Measurements from ENCODE around the gene SYNE2.
"Not testable (repeated sequence)": the region's sequence is repeated elsewhere in the genome, so short reads cannot be mapped to it uniquely, and the experiment has no call there.

Gene SYNE2

GRCh38 chr14:63972323-63972932, 119.6 kb downstream of the SYNE2 start:
- DNase-seq = no peak

- DNase-seq = no peak
These were observed 121.4 kb downstream of the SYNE2 start for GRCh38 chr14:63974176-63974575.

GRCh38 chr14:63981569-63981968, 128.8 kb downstream of the SYNE2 start:
- DNase-seq = no peak

- DNase-seq = no peak
These were observed 129.4 kb downstream of the SYNE2 start for GRCh38 chr14:63982156-63982555.

- no peak for DNase-seq
These were observed 129.8 kb downstream of the SYNE2 start for GRCh38 chr14:63982629-63983028.

- DNase-seq = no peak
These were observed 134.2 kb downstream of the SYNE2 start for GRCh38 chr14:63986789-63987533.

GRCh38 chr14:63988579-63988978, 135.8 kb downstream of the SYNE2 start:
- no peak for DNase-seq

GRCh38 chr14:63991833-63992232, 139.0 kb downstream of the SYNE2 start:
- DNase-seq = no peak

GRCh38 chr14:63992858-63993257, 140.1 kb downstream of the SYNE2 start:
- no peak for DNase-seq

- DNase-seq = no peak
These were observed 141.2 kb downstream of the SYNE2 start for GRCh38 chr14:63993992-63994391.

- DNase-seq = no peak
These were observed 142.5 kb downstream of the SYNE2 start for GRCh38 chr14:63995285-63995684.

- no peak for DNase-seq
These were observed 143.2 kb downstream of the SYNE2 start for GRCh38 chr14:63996016-63996415.

- no peak for DNase-seq
These were observed 143.9 kb downstream of the SYNE2 start for GRCh38 chr14:63996625-63997220.

- no peak for DNase-seq
These were observed 147.9 kb downstream of the SYNE2 start for GRCh38 chr14:64000749-64001148.

- no peak for DNase-seq
These were observed 153.0 kb downstream of the SYNE2 start for GRCh38 chr14:64005822-64006221.

- DNase-seq = no peak
These were observed 155.2 kb downstream of the SYNE2 start for GRCh38 chr14:64008016-64008415.

GRCh38 chr14:64012003-64012402, 159.2 kb downstream of the SYNE2 start:
- DNase-seq = no peak

GRCh38 chr14:64012720-64013119, 159.9 kb downstream of the SYNE2 start:
- no peak for DNase-seq

- DNase-seq = no peak
These were observed 172.7 kb downstream of the SYNE2 start for GRCh38 chr14:64025479-64025878.

- no peak for DNase-seq
These were observed 173.8 kb downstream of the SYNE2 start for GRCh38 chr14:64026600-64026999.

- no peak for DNase-seq
These were observed 182.3 kb downstream of the SYNE2 start for GRCh38 chr14:64035143-64035542.

GRCh38 chr14:64037869-64038745, 185.3 kb downstream of the SYNE2 start:
- not testable (repeated sequence) for DNase-seq

GRCh38 chr14:64038841-64039542, 186.2 kb downstream of the SYNE2 start:
- no peak for DNase-seq
